Limb (tissue), 2 donors: Measurements from ENCODE around the gene TSHZ3.
A peak's percentile ranks its signal among the peaks of the same experiment; 100 is the strongest.

Experiments used
- DNase-seq, 2 donors: peaks; one replicate each; pipeline ENCODE4 v3.0.0-alpha.2; 2016; ENCODE audit errors: extremely low spot score in 2 of 2

Gene TSHZ3

DNA sequence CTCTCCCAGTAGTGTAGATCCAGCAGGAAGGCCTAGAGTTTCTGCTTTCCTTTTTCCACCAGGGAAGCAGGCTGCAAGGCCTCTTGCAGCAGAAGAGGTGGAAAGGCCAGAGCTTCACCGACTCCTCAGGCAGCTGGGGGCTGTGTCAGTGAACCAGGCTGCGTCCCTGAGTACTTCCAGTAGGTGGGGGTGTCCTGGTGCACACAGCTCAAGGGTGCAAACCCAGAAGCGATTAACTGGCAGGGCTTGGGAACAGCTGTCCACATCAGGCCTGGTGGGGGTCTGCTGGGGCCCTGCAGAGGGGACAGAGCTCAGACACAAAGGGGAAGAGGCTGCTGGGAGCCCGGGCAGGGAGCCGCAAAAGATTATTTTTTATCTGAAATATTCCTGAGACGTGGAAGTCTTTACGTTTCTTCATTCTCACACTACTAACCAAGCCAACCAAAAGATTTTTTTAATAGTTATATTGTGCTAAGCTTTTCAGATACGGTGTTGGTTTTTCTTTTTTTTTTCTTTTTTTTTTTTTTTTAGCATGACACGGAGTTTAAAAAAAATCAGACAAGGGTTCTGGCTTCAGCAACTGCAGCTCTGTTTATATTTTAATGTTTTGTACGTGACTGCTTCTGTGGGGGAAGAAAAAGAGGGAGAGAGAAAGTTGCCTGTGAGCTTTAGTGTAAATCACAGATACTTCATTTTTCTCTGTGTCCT lies 11.0 kb downstream of the TSHZ3 start:
- DNase-seq = peak; percentile 77 to 81

DNA sequence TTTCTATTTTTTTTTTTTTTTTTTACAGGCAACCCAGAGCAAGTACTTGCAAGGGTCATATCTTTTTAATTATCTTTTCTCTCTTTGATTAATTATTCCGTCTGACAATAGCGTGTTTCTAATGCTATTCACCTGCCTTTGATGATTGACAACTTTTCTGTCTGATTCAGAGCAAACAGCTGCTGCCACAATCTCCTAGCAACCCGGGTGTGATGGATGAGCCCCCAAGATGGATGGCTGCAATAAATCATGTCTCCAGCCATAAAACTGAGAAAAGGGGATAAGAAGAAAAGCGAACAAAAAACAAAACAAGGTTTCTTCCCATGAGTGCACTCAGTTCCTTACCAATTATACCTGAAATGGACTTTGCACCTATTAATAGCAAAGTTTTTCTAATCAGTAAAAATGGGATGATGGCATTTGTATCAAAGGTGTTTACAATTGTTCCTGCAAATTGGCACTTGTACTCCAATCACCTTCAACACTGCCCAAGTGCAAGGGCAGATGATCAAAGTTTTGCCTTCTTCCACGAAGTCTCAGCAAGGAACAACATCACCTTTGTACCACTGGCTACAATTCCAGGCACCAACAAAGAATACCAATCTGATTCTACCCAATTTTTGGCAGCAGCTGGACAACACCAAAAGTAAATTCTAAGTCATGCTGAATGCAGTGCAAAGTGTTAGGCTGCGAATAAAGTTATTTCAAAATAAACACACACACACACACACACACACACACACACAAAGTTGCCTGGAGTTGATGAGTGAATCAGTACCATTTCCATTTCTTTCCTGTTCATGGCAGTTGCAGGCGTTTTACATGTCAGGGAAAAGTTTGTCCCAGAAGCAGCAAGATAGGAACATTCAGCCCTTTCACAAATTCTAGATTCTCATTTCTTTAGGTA lies 12.0 kb downstream of the TSHZ3 start:
- peak in 1 of 2 donors; percentile 25 for DNase-seq

DNA sequence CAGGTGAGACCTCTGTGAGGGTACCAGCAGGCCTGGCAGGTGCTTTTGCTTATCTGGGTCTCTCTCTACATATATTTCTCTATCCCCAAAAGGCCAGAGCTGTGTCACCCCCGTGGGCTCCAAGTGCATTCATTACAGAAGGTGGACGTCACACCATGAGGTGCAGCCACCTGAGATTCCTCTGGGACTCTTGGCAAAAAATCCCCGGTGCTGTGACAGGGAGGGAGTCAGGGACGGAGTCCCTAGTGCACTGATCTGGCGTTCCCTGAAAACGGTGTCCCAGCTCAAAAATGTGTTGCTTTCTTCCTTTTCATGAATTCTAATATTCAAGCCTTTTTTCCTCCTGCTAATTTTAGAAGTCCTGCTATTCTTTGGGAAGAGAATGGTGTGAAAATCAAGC lies 13.5 kb downstream of the TSHZ3 start:
- DNase-seq = no peak

DNA sequence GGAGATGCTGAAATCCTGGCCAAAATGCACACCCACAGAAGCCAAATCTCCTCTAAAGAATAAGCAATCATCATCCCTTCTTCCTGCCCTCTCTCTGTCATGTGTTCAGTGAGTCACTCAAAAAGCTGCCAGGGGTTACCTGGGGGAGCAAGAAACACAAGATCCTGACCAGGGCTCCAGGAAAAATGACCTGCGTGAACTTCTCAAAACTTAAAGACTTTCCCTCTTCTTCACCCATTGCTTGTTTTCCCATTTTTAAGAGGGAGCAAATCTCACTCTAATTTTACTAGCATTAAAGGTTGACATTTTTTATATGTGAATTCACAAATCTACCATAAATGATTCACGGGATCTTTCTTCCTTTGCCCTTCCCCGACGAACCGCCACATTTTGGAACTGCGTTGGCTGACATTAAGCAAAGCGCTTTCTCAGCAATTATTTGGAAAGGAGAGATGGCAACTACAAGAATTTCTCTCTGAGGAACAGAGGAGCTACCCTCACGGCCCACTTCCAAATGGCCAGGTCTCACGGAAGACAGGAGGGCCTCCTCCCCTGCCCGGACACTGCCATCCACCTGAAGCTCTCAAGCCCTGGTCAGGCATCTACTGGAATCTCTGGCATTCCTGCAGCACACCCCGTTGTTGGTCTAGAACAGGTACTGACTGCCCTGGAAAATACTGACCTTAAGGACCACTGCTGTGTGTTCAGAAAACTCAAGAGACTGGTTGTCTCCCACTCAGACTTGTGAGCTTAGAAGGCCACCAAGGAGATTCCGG lies 14.2 kb downstream of the TSHZ3 start:
- DNase-seq = no peak

DNA sequence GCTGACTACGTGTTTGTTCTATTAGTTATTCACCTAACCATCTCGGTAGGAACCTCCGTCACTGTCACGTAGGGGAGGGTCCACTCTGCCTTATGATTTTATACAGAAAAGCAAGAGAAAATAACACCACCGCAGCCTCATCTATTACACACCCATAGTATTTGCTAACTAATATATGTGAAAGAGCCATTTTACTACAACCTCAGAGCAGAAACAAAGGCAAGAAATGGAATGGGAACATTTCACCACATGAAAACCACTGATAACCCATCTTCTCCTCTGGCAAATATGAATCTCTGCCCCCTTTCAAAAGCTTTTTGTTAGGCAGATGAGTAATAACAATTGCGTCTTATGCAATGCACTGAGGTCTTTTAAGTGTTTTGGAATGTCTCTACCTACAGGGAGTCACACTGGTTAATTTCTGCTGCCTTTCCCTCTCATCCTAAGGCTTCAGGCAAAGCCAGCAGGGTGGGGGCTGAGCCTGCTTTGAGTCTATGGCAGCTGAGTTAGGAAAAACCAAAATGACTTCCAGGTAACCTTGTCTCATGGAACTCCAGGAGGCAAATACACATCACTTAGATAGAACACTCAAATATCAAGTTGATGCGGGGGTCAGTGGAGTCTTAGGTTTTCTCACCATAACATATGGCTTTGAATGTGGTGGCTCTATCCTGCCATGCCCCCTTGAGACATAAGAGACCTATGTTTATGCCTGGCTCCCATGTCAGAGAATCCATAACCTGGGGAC lies 15.0 kb downstream of the TSHZ3 start:
- no peak for DNase-seq

DNA sequence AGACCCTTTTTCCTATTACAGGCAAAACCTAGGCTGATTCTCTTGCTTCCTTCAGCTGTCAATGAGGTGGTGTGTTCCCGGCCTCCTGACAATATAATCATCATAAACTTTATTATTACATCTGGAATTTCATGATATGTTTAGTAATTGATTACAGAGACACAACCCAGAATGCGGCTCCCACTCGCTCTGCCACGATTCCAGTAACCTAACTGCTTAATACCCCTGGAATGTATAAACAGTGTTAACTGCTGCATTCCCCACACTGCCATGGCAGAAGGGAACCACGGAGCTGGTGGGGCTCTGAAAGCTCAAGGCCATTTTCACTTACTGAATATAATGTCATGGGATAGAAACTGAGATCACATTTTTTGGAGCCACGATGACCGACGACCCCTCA lies 17.1 kb downstream of the TSHZ3 start:
- no peak for DNase-seq

DNA sequence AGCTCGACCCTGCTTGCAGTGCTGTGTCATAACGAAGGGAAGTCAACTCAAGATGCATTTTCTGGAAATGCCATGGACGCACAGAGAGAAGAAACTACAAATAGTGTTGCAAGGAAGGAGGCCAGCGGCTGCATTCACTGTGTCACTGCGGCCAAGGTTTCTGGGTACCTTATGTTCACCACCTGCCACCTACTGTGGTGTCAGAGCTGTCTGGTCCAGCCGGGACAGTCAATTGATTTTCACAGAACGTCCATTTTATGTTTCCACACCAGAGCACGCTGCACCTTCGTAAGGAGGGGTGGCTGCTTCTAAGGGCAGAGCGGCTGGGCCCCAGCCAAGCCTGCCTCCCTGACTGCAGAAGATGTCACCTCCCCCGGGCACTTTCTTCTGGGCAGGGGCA lies 17.7 kb downstream of the TSHZ3 start:
- DNase-seq = no peak

DNA sequence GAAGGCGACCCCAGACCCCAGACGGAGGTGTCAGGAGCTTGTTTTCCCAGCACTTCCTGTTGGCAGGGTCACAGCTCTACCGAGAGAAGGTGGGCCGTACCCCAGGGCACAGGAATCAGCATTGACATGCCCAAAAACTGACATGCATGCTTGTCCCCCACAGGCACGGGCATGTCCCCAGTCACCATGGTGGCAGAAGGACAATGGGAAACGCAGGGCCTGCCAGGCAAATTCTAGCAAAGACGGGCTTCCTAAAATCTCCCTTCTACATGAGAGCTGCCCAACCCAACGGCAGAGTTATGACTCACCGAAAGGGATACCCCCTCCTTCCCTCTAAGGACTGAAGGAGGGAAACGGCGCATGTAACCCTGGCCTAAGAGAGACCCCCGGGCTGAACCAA lies 18.5 kb downstream of the TSHZ3 start:
- no peak for DNase-seq

DNA sequence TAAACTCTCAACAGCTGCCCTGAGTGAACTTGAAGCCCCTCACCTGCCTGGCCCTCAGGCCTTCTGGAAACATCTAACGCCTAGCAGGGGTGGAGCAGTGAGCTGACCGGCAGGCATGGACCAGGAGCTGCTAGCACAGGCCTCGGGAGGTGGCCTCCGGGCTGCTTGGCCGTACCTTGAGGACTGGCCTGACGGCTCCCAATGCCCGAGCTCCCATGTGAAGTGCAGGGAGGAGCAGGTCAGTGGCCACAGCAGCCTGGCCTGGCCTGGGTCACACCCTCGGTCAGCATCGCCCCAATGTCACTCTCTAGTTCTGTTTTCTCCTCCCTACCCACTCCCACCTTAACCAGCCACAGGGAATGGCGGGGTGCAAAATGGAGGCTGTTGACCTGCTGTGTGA lies 19.0 kb downstream of the TSHZ3 start:
- DNase-seq = no peak

DNA sequence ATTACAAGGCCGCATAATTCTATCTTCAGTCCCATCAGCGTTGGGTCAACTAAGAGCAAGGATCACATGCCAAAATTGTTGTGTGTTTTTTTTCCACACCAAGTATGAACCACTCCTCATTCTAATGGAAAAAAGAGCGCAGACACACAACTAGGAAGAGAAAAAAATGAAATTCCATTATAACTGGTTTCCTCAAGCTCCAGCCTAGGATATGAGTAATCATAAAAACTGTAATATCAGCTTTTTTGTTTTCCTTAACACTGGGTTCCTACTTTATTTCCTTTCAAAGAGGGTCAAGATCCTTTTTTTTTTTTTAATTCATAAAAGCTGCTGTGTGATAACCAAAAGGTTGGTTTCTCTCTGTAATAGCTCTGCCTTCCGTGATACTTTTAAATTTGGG lies 19.4 kb downstream of the TSHZ3 start:
- no peak for DNase-seq

DNA sequence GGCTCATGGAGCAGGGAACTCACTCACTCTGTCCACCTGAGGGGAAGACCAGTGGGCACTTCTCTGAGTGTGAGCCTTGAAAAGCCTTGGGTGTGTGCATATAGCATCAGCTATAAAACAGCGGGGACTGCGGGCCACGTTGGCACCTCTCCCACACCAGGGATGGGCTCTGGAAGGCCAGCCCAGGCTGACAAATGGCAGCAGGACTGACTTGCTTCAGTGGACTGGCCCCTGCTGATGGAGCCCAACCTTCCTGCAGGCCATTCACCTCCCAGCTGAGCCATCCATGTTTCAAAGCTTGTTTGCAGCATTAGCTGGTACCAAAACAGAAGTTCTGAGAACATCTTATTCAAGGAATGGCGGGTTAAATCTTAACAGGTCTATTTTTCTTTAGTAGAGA lies 21.0 kb downstream of the TSHZ3 start:
- DNase-seq = no peak

DNA sequence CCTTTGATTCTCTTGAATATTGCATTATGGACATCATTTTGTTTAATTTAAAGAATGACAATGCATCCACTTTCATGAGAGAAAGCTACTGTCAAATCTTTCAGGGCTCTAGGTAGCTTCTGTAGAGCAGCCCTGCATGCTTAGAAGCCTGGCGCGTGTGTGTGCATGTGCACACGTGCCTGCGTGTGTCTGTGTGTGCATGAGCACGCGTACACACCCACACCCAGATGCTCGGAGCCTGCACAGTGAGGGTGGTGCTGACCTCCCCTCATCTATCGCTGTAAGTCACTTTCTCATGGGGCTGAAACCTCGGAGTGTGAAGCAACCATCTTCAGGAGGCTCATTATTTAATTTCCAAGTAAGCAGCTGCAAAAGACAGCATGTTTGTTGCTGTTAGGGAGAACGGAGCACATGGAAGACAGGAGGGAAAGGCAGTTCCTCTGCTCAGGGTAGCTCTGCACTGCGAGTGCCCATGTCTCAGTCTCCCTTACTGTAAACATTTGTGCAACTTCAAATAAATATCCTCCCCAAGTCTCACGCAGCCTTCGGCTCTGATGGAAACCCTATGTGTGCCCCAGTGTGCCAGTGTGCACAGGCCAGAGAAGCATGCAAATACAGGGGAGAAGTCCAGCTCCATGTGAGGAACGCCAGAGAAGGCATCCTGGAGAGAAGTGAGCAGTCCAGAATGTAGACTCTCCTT lies 22.8 kb downstream of the TSHZ3 start:
- no peak for DNase-seq

DNA sequence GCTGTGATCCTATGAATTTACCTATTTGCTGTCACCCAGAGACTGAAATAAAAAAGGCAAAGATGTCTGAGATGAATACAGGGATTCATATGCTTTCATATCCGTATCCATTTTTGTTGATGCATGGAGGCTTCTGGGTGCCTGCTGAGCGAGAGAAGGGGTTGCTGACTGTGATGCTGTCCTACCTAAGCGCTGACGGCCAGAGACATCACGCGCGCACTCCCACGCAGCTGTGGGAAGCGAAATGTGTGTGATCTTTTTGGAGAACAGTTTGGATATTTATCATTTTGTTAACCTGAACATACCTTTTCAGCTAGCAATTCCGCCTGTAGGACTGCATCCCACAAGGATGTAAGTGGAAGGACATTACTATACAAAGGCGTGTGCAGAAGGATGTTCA lies 23.9 kb downstream of the TSHZ3 start:
- DNase-seq = no peak

DNA sequence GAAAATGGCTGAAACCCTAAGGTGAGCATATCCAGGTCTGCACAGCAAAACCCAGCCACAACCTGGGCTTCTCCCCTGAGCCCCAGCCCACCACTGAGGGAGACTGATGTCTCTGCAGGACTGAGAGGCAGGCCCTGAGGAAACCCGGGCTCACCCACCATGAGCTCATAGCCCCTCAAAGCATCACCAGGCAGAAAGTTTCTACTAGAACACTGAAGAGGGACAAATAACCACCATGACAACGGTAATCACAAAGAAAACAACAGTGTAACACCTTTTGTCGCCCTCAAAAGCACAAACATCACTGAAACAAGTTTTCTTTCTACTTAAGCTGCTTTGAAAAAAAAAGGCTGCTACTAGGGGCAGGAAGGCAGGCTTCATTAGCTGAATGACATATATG lies 29.8 kb downstream of the TSHZ3 start:
- DNase-seq = no peak

DNA sequence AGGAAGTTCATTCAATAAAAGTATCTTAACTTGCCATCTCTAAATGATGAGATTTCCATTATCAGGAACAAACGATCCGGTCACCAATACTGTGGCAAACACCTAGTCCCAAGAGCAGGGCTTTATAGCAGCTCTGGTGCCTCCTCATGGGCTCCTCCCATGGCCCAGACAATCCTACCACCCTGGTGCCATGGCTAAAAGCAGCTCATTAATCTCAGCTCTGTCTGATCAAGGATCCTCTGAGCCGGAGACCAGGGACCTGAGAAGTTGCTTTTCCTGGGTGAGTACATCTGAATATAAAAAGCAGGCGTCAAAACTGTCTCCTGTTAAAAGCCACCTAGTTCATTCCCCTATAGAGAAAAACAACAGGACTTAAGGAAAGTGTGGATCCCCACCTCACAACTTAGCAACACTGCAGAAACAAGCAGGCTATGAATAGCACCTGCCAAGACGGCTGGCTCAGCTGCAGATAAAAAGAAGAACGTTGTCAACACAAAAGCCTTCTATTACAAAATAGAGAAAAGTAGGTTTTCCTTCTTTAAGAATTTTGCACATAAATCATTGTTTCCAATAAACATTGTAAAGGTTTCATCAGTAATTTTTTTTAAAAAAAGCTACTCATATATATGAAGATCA lies 30.3 kb downstream of the TSHZ3 start:
- DNase-seq = no peak

DNA sequence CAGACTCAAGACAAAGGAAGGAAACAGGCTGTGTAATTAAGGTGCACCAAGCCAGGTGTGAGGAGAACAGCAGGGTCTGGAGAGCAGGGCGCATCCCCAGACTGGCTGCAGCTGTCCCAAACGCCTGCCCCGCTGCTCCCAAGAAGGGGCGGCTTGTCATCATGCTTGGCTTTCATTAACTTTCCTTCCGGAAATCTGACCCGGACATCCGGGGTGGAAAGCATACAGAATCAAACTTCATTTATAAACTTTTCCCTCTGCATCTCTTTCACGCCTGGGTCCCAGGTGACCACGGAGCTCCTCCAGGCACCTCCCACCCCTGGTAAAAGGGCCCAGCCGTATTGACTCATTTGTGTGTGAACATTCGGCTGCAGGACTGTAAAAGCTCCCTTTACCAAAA lies 31.7 kb downstream of the TSHZ3 start:
- peak in 1 of 2 donors; percentile 26 for DNase-seq

DNA sequence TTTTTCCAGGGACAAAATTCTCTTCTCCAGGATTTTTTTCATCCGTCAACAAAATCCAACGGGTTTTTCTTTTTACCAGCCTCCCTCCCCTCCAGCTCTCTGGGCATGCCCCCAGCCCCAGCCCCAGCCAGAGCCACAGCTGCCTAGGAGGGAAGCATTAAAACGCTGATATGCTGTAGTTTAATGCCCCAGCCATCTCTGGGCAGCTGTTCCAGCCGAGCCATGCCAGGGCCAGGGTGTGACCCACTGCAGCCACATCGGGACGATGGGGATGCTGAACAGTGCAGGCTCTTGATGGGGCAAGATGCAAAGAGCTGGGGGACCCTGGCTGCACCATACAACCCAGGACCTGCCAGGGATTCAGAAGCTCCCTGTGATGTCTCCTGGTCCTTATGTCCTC lies 32.1 kb downstream of the TSHZ3 start:
- no peak for DNase-seq

DNA sequence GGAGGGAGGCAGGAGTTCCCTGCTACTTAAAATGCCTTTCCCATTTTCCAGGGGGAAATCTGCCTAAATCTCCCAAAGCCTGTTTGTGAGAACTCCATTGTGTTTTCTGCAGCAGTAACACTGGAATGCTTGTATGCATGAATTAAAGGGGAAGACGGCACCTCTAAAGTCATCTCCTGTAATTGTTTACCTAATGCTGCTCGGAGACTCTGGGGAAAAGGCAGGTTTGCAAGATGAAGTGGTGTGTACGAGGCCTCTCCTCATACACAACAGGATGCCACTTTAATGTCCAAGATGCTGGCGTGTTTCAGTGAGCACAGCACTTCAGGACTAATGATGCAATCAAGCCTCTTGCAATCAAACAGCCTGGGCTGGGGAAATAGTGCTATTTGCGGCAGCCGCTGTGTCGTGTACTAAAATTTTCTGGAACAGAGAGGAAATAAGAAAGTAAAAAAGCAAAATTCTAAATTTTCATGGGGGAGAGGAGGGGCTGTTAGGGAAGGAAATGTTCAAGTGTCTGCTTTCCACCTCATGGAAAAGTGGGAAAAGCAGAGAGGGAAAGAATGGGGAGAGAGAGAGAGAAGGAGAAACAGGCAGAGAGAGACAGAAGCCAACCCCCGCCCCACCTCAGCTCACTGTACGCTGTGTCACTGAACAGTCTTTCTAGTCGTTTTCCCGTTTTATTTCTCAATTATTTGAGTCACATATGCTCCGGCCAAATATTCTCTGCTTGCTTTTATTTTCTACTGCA lies 32.9 kb downstream of the TSHZ3 start:
- no peak for DNase-seq

DNA sequence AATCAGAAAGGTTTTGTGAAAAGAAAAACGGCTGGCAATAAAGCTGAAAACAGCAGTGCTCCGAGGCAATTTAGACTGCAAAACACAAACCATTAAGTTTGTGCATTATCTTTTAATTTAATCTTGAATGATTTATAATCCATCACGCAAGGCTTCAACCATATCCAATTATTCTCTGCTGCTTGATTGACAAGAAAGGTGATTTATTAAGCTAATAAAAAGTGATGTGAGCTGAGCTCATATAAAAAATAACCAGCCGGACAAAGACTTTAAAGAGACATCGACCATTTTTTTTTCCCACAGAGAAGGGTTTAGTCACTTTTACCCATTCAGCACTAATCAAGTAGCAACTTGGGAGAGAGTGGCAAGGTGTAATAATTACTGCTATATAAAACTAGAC lies 33.6 kb downstream of the TSHZ3 start:
- no peak for DNase-seq
